K562 (cell line): ENCODE results near the gene TPD52L1.

Experiments
- ILF3 ChIP-seq: fragments of 450-650 bp; IDR thresholded peaks from 2 replicates; pipeline ENCODE4 v1.6.1; 2018; ENCODE audit warnings: antibody characterized with exemption, mild to moderate bottlenecking, moderate library complexity, borderline replicate concordance
- LCOR ChIP-seq: sonication (generic); formaldehyde crosslinking; IDR thresholded peaks from 2 replicates; pipeline ENCODE4 v1.8.0; 2022; ENCODE audit warnings: mild to moderate bottlenecking, missing genetic modification reagents
- NR4A1 ChIP-seq, 2 experiments: fragments of 250-450 bp in 1 of 2; fragments of 450-650 bp in 1 of 2; sonication (Bioruptor Pico) in 1 of 2; IDR thresholded peaks; 2 replicates each; pipeline versions ENCODE4 v1.4.0 to v1.6.1; 2016 to 2020; ENCODE audit warnings: mild to moderate bottlenecking in 2 of 2, missing compliant biosample characterization in 1 of 2, missing genetic modification characterization in 1 of 2, moderate library complexity in 1 of 2
- POLR2A ChIP-seq: fragments of 450-650 bp; conservative IDR thresholded peaks from 2 replicates; pipeline ENCODE4 v1.6.1; 2016
- POLR2AphosphoS5 ChIP-seq: IDR thresholded peaks from 2 replicates; pipeline ENCODE4 v1.6.1; 2011; ENCODE audit warnings: mild to moderate bottlenecking, low read depth, low read length, moderate library complexity; ENCODE audit not compliant: control insufficient read depth, insufficient read depth
- RAD51 ChIP-seq: fragments of 450-650 bp; IDR thresholded peaks from 2 replicates; pipeline ENCODE4 v1.7.1; 2016; ENCODE audit warnings: low read depth, mild to moderate bottlenecking, borderline replicate concordance
- ZBTB17 ChIP-seq: fragments of 450-650 bp; formaldehyde crosslinking; IDR thresholded peaks from 2 replicates; pipeline ENCODE4 v1.4.0; 2020; ENCODE audit warnings: mild to moderate bottlenecking
- TF ChIP-seq, protein P1 (sequence below): fragments of 250-450 bp; sonication (Bioruptor Pico); IDR thresholded peaks from 2 replicates; pipeline ENCODE4 v1.4.0; 2020; ENCODE audit warnings: mild to moderate bottlenecking, moderate library complexity
- TF ChIP-seq, protein P2 (sequence below), 3 experiments: IDR thresholded peaks in 2 of 3; conservative IDR thresholded peaks in 1 of 3; 2 replicates each; pipeline ENCODE4 v1.5.1; 2011 to 2012; ENCODE audit warnings: low read length in 3 of 3, mild to moderate bottlenecking in 3 of 3, control low read depth in 2 of 3, improper control_type of control experiment in 1 of 3, inconsistent platforms in 1 of 3, low read depth in 1 of 3, mixed read lengths in 1 of 3, moderate library complexity in 1 of 3; ENCODE audit not compliant: insufficient read depth in 2 of 3

DNA sequence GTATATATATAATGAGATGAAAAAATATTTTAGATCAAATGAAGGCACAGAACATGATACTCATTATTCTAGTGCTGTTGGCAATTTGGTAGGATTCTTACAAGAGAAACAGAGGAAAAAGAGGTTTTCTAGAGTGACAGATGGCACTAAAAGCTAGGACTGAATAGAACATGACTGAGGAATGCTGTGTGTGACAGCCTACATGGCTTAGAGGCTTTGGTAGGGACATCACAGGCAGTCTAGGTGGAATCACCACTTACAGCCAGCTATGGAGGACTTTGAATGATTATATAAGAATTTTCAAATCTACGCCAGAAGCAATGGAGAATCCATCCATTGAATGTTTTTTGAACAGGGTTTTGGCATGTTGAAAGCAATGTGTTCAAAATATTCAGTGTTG, 52.8 kb downstream of the TPD52L1 start:
- TF ChIP-seq, protein P1, sequence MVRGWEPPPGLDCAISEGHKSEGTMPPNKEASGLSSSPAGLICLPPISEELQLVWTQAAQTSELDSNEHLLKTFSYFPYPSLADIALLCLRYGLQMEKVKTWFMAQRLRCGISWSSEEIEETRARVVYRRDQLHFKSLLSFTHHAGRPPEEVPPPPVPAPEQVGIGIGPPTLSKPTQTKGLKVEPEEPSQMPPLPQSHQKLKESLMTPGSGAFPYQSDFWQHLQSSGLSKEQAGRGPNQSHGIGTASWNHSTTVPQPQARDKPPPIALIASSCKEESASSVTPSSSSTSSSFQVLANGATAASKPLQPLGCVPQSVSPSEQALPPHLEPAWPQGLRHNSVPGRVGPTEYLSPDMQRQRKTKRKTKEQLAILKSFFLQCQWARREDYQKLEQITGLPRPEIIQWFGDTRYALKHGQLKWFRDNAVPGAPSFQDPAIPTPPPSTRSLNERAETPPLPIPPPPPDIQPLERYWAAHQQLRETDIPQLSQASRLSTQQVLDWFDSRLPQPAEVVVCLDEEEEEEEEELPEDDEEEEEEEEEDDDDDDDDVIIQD (CRISPR knock-in tag), result no peak
- TF ChIP-seq ZBTB17 (no peak), POLR2AphosphoS5 (no peak), ILF3 (no peak), NR4A1 (CRISPR knock-in tag; IDR thresholded peaks at IDR 0.05) (no peak), NR4A1 (tag; IDR thresholded peaks at IDR 0.05) (no peak), POLR2A (no peak), LCOR (no peak), RAD51 (no peak)
- TF ChIP-seq, protein P2, sequence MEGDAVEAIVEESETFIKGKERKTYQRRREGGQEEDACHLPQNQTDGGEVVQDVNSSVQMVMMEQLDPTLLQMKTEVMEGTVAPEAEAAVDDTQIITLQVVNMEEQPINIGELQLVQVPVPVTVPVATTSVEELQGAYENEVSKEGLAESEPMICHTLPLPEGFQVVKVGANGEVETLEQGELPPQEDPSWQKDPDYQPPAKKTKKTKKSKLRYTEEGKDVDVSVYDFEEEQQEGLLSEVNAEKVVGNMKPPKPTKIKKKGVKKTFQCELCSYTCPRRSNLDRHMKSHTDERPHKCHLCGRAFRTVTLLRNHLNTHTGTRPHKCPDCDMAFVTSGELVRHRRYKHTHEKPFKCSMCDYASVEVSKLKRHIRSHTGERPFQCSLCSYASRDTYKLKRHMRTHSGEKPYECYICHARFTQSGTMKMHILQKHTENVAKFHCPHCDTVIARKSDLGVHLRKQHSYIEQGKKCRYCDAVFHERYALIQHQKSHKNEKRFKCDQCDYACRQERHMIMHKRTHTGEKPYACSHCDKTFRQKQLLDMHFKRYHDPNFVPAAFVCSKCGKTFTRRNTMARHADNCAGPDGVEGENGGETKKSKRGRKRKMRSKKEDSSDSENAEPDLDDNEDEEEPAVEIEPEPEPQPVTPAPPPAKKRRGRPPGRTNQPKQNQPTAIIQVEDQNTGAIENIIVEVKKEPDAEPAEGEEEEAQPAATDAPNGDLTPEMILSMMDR (IDR thresholded peaks at IDR 0.05 in 2 of 3, conservative IDR thresholded peaks at IDR 0.05 in 1 of 3; ENCODE audit: insufficient read depth in 2 of 3, low read depth in 1 of 3, low read length in 3 of 3), result no peak
